HG02852 (cell line): ENCODE data around the gene ZNF124.

ENCODE experiments used
- ATAC-seq: cut with Tn5 transposase; IDR thresholded peaks from one replicate; pipeline ENCODE4 v1.9.1; 2021; ENCODE audit warnings: mild to moderate bottlenecking, moderate library complexity; ENCODE audit not compliant: unreplicated experiment

The ZNF124 gene

DNA sequence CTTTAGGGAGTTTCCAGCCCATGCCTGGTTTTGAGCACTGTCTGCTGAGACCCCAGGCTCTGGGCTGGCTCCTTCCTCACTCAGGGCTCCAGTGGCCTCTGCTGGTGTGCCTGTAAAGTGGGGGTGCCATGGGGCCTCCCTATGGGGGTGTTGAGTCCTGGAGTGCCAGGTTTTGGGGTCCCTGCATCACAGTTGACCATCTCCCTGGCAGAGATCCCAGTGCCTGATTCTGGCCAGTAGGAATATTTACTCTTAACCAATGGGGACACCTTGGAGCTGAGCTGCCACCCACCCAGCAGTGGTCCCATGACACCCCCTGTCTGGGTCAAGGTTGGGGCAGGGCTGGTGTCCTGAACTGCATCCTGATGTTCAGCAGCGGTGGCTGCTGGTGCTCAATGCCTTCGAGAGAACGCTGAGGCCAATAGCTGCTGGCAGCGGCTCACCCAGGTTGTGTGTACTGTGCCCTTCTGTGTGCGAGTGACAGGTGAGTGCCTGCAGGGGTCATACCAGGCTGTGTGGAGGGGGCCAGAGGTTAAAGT is 58.0 kb downstream of the ZNF124 start:
- ATAC-seq, result no peak

- ATAC-seq, result no peak
These were observed 58.7 kb downstream of the ZNF124 start for GRCh38 chr1:247113094-247113497.

DNA sequence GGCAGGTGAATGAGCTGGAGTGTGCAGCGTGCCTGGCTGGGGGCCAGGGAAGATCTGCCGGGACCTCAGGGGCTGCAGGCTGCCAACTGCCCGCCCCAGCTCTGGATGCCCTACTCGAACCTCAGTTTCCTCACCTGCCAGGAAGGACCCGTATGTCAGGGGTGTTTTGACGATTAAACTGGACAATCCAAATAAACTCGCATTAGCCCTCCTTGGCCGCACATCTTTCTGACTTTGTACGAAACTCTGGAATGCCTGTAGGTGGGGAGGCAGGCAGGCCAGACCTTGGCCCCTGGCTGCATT is 59.4 kb downstream of the ZNF124 start:
- ATAC-seq, result no peak

DNA sequence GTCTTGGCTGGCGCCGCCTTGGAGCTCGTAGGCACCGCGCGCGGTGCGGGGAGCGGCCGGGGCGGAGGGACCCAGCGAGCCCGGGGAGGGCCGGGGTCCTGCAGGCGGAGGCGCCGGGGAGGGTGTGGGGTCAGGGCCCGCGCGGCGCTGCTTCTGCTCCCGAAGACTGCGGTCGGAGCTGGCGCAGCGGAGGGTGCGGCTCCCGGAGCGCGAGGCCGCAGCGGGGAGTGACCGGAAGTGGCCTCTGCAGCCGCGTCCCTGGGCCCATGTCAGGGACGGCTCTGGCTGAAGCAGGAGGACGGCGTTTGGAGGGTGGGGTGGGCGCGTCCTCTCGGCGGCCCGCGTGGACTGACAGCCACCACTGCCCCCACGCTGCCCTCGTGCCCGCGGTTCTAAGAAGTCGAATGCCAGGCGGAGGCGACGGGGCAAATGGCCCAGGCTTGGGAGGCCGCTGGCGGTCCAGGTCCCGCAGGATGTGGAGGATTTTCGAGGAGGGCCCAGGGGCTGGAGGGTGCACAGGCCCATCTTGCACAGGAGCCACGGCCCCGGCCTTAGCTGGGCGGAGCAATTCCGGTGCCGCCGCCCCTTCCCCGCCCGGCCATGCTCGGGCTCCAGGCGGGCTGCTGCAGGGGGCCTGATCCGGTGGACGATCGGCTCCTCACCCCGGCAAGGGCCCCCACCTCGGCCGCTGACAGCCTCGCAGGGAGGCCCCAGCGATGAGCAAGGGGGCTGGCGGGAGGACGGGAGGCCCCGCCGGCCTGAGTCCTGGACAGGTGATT is 59.9 kb downstream of the ZNF124 start:
- no peak for ATAC-seq

DNA sequence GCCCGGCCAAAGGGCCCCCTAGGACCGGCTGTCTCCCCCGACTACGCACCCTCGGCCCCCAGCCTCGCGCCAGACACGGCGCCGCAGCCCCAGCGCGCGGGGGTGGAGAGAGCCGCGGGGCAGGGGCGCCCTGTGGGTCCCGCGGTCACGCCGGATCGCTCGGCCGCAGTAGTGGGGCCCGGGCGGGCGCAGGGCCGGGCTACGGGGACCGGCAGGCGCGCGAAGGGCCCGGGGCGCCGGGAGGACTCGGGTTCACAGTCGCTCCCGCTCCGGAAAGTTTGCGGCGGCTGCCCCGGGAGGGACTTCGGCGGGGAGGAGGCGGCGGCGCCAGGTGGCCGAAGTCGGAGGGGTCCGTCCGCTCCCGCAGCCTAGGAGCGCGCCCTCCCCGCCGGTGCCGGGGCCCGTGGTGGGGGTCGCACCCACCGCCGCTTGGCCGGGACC is 60.5 kb downstream of the ZNF124 start:
- ATAC-seq, result no peak

- ATAC-seq, result no peak
These were observed 61.1 kb downstream of the ZNF124 start for GRCh38 chr1:247110627-247111258.

DNA sequence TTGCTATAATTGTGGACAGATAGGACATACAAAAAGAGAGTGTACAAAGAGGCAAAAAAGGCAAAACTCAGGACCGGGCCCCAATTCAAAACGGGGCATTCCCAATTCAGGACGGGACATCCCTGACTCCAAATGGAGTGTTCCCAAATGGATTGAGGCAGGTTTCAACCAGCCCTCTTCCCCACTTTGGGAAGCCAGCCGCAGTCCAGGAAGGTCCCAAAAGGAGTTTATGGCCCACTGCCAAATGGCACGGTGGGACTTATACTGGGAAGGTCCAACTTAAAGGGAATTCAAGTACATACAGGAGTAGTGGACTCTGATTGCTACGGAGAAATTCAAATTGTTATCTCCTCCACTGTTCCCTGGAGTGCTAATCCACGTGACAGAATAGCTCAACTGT is 64.1 kb downstream of the ZNF124 start:
- ATAC-seq, result no peak

DNA sequence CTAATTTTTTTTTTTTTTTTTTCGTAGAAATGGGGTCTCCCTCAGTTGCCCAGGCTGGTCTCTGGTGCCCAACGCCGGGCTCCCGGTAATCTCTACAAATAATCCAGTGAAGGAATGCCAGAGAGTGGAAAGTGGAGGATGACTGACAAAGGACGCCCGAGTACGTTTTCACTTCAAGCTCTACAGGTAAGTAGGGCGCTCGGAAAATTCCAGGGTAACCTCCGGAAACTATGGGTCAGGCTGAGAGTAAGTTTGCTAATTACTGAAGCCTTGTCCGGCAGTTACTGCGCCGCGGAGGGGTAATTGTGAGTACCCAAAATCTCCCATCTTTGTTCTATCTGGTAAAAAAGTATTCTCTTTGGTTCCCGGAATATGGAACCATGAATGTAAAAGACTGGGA is 65.9 kb downstream of the ZNF124 start:
- no peak for ATAC-seq
